Esophagus squamous epithelium (tissue), 4 donors: Measurements from ENCODE around the gene RPL7A.

Source experiments
- POLR2A ChIP-seq, 4 donors: fragments of 450-650 bp; IDR thresholded peaks; one replicate each; pipeline ENCODE4 v1.6.1; 2017; ENCODE audit warnings: antibody characterized with exemption in 4 of 4, mild to moderate bottlenecking in 4 of 4, moderate library complexity in 3 of 4
- TF ChIP-seq, protein P1 (sequence below), 6 experiments: fragments of 450-650 bp in 4 of 6; fragments of 200-600 bp in 2 of 6; sonication (generic) in 2 of 6; IDR thresholded peaks; one replicate each; pipeline ENCODE4 v1.5.1; 2016 to 2019; ENCODE audit warnings: antibody characterized with exemption in 6 of 6, mild to moderate bottlenecking in 4 of 6, moderate library complexity in 4 of 6

DNA sequence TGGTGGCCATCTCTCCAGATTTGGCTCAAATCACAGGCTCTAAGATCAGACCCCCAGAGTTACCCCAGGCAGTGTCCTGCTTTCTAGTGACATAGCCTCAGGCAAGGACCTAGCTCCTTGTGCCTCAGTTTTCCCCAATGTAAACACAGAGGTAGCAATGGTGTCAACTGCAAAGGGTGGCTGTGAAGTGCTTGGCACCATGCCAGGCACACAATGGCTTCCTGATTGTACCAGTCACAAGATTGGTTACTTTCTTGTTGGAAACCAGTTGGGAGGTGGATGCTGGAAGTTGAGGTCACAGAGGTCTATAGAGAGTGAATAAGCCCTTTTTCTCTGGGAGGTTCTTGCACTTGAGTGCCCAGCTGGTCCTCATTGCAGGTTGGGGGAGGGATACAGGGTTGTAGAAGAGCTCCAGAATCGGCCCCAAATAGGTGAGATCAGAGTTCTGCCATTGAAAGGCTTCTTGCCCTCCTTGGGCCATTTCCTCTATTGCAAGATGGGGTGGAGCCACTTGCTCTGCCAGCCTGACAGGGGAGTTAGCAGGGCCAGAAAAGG is 30.5 kb downstream of the RPL7A start:
- TF ChIP-seq POLR2A (IDR thresholded peaks at IDR 0.05): no peak
- TF ChIP-seq, protein P1, sequence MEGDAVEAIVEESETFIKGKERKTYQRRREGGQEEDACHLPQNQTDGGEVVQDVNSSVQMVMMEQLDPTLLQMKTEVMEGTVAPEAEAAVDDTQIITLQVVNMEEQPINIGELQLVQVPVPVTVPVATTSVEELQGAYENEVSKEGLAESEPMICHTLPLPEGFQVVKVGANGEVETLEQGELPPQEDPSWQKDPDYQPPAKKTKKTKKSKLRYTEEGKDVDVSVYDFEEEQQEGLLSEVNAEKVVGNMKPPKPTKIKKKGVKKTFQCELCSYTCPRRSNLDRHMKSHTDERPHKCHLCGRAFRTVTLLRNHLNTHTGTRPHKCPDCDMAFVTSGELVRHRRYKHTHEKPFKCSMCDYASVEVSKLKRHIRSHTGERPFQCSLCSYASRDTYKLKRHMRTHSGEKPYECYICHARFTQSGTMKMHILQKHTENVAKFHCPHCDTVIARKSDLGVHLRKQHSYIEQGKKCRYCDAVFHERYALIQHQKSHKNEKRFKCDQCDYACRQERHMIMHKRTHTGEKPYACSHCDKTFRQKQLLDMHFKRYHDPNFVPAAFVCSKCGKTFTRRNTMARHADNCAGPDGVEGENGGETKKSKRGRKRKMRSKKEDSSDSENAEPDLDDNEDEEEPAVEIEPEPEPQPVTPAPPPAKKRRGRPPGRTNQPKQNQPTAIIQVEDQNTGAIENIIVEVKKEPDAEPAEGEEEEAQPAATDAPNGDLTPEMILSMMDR (IDR thresholded peaks at IDR 0.05): no peak
